ENCODE measurements around the gene ANKRD36C.
"Not testable (repeated sequence)": the region's sequence is repeated elsewhere in the genome, so short reads cannot be mapped to it uniquely, and the experiment has no call there.

The ANKRD36C gene

DNA sequence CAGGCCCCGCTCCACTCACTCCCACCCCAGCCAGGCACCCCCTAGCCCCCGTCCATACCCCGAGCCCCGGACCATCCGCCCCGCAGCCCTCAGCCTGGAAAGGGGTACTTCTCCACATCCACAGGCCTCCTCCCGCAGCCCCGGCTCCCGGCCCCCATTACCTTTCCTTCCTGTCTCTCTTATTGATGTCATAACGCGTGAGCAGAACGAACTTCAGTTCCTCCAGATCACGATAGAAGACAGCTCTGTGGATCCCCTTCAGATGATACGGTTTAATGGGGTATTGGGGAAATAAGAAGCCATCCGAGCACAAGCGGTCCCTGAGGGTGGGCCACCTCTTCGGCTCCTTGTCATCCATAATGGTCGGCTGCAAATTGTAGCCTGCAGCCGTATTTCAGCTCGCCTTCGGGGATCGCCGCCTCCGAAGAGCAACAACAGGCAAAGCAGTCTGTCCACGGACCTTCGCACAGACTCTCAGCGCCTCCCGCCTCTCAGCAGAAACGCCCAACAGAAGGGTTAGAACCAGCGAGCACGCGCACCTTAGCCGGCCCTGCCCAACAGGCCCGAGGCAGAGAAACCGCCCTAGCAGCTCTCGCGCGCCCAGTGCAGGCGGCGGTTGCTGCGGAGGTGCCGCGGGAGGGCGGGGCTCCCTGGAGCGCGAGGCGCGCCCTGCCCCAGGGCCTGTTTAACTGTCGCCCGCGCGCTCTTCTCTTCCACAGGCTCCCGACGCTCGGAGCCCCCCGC, at the start of gene ANKRD36C:
ANKRD36C (minus strand) TSS at position 474 of the 744 bp plus-strand sequence; CDS start at position 358, 116 bp downstream.
- DNase-seq, result not testable (repeated sequence)

DNA sequence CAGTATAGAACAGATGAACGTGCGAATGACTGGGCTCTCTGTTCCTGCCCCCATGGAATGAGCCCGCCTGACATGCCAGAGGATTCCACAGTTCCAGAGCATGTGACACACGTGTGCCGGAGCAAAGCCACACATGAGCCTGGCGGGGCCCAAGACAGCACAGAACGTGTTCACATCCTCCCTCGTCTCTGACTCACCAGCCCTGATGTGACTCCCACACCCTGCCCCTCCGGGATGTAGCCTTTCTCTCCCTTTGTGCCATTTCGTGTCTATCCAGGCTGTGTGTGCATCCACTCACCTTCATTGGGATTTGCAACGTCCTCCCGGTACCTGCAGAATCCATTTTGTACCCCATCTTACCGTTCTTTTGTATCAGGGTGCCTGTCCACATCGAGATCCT, 43.9 kb upstream of the ANKRD36C start:
- DNase-seq, result not testable (repeated sequence)

DNA sequence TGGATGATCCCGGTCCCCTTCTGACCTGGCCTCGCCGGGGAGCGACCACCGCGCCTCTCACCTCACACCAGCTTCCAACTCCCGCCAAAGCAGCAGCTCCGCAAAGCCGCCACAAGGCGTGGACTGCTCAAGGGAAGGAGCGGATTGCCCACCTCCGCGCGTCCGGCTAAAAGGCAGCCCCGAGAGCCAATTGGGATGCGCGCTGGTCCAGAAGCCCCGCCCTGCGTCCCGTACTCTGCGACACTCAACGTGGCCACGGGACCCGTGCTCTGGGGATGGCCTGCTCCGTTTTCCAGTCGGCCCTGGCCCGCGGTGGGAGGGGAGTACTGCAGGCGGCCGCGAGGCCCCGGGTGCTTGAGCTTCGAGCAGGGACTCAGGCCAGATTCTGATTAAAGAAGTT, 43.2 kb upstream of the ANKRD36C start, which contains the start of gene GPAT2:
GPAT2 (minus strand) TSS at position 125 of the 400 bp plus-strand sequence. CDS start 2,557 bp downstream, outside the sequence.
- DNase-seq, result not testable (repeated sequence)

DNA sequence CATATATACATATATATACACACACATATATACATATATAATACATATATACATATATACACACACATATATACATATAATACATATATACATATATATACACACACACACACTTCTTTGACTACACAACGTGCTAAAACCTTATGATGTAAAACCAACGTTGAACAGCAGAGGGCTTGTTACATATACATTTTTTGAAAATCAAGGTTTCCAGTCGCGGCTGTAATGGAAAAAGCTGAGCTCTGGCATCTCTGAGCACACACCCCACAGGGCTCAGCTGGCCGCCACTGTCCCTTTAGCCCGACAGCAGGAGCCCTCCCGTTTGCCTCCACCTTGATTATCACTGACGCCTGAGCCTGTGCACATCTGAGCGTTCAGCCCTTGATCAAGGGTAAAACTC, 42.4 kb upstream of the ANKRD36C start:
- not testable (repeated sequence) for DNase-seq

DNA sequence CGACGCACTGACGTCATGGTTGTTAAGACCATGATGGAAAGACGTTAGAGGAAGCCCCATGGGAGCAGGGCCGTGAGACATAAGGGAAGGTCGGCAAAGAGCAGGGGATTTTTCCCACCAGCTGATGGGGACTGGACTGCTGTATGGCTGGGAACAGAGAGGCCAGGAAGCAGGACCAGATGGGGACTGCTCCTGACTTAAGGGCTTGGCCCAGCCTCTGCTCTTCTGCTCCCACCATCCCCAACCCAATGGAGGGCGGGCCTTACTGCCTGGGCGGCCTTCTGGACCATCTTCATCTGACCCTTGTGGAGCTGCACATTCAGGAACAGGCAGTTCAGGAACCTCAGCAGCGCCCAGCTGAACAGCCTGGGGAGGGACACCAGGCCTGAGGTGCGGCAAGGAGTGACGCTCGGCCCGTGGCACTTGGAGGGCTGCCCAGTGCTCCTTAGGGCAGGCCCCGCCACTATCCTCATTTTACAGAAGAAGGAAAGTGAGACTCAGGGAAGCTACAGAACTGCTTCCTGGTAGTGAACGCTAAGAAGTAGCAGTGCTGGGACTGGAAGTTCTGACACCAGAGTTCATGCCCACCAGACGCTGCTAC, 36.2 kb upstream of the ANKRD36C start:
- DNase-seq, result not testable (repeated sequence)

DNA sequence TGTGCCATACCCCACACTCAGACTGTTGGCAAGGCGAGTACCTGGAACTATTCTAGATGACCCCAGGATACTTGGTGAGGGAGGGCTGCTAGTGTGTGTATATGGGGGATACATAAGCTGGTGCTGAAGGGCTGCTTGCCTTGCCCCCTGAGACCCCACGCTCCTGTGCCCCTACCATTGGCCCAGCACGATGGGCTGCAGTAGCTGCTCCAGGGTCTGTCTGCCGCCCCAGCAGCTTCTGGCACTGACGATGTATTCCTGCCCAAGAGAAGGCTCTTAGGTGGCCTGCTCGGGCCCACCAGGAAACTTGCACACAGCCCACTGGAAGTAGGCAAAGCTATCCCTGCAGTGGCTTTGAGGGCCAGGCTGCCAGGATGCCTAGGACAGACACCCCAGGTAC, 34.1 kb upstream of the ANKRD36C start:
- not testable (repeated sequence) for DNase-seq

DNA sequence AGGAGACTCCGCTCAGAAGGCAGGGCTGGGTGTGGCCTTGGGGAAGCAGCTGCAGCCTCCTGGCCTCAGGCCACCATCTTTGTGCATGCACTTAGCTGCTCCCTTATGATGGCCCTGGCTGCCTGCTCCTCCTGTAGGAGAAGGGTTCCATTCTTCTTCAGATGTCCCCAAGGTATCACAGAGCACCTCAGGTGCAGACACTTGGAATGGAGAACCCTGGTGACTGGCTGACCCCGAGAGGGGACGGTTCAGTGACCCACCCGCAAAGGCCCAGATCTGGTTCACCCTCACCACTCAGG, 33.5 kb upstream of the ANKRD36C start:
- DNase-seq, result no peak

DNA sequence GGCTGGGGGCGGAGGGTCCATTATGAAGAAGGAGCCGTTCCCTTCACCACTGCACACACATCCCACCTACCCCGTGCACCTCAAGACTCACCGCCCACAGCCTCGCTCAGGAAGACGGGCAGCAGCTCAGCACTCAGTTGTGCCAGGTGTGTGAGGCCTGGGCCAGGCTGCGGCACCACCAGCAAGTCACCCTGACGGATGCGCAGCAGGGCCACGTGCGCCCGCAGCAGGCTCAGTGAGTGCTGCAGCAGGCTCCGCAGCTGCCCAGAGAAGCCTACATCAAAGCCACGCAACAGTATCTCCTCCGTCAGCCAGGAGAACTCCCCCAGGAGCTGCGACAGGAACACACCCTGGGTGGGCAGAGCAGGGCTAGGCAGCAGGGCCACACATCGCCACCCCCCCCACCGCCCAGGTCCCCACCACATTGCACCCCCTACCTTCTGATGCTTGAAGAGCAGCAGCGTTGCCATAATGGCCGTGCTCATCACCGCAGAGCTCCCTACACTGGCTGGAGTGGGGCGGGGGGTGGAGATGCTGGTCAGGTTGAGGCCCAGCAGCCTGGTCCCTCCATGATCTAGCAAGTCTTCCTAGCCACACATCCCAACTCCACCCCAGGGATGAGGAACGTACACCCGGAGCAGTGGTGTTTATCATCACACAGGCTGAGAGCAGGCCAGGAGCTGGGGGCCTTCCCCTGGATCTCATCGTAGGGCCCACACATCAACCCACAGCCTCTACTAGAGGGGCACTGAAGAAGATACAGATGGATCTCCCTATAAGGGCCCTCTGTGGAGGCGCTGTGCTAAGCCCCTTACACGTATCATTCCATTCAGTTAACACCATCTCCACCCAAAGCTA, 32.9 kb upstream of the ANKRD36C start:
- no peak for DNase-seq

DNA sequence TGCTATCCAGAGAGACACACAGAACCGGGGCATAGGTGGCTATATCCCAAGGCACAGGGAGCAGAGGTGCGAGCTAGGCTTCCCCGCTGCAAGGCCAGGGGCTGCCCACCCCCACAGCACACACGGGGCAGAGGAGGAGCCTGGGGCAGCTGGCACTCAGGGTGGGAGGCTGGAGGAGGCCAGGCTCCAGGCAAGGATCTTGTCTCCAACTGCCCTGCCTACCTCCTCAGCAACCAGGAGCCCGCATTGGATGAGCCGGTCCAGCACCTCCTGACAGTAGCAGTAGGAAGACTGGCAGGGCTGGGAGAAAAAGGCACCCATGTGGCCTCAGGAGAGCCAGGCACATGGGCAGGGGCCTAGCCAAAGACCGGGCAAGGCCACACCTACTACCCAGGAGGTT, 32.1 kb upstream of the ANKRD36C start:
- not testable (repeated sequence) for DNase-seq

DNA sequence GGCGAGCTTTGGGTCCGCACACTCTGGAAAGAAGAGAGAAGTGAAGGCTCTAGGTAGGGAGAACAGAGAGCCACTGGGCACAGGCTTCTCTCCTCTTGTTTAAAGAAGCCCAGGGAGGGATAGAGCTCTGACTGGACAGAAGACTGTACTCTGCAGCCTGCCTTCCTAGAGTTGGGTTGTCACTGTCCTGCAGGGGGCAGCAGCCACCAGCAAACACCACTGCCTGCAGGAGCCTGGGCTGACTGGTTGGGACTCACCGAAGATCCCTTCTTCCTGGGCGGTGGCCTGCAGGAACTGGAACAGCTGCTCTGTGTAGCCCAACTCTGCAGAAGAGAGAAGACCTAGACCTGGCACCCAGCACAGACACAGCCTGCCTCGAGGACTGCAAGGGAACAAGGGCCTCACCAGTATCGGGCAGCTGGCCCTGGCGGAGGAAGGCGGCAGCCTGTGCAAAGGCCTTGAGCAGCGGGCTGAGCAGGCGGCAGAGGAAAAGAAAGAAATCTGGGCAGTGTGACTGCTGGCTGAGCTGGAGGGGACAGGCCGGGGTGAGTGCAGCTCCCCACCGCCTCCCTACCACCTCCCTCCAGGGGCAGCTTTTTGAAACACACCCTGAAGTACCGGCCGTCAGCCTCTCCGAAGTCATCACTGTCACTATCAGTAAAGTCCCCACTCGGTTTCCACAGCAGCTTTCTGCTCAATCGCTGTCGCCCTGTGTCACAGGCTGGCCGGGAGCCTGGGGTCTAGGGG, 31.2 kb upstream of the ANKRD36C start:
- DNase-seq, result peak; percentile 40

DNA sequence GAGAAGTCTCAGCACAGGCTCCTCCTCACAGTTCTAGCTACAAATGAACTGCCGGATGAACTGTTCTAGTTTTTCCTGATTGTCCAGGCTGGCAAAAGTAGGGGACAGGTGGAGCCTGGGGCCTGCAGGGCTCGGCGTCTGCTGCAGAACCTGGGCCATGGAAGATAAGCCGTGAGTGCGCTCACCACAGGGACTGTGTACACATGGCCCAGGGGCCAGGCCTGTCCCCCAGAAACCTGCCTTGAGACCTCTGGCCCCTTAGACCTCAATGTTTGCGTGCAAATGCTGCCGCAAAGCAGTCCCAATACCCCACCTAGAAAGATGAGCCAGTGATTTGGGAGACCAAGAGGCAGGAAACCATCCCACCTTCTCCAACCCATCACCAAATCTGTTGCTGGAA, 30.5 kb upstream of the ANKRD36C start:
- not testable (repeated sequence) for DNase-seq

DNA sequence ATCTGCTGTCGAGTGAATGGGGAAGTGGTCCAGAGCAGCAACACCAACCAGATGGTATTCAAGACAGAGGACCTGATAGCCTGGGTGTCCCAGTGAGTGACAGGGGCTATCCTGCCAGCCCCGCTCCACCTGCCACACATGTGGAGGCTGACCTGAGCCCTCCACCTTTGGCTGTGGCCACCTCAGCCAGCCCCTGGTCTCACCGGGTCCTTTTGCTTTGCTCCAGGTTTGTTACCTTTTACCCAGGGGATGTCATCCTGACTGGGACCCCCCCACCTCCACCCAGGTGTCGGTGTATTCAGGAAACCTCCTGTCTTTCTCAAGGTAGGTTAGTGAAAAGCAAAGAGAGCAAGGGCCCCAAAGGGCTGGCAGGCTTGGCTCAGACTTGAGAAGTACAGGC, 29.5 kb upstream of the ANKRD36C start:
- not testable (repeated sequence) for DNase-seq

DNA sequence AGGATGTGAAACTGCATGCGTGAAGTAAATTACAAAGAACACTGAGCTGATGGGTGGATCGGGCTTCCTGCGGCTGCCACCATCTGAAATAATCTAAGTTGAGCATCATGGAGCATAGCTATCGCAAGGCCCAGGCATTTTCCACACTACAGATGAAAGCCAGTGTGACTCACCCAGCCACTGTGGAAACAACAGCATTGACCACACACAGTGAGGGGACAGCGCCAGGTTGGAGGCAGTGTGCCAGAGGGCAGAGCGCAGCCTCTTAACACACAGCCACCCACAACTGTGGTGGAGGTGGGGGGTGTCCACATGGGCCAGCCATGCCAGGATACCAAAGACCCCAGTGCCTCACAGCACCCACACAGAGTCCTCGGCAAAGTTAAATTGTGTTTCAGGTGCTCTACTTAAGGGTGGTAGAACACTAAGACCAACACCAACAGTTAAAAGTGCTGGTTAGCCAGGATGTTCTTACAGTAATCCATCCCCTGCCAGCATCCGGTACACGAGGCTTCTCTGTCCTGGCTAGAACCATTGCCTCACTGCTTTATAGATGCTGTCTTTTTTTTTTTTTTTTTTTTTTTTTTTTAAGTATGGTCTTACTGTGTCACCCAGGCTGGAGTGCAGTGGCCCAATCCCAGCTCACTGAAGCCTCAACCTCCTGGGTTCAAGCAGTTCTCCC, 28.4 kb upstream of the ANKRD36C start:
- DNase-seq, result not testable (repeated sequence)

DNA sequence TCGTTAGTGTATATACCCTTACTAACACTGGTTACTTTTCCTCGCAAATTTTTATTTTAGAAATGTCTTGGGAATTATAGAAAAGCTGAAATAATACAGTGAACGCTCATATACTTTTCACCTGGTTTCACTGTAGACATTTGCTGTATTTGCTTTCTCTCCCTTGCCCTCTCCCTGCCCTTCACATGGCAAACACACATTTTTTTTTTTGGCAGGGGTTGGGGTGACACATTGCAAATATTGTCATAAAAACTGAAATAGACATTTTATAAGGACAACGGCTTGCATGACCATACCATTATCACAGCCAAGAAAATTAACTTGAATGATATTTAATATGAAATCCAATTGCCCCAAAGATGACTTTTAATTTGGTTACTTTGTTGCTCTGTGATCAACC, 24.7 kb upstream of the ANKRD36C start:
- DNase-seq, result not testable (repeated sequence)

DNA sequence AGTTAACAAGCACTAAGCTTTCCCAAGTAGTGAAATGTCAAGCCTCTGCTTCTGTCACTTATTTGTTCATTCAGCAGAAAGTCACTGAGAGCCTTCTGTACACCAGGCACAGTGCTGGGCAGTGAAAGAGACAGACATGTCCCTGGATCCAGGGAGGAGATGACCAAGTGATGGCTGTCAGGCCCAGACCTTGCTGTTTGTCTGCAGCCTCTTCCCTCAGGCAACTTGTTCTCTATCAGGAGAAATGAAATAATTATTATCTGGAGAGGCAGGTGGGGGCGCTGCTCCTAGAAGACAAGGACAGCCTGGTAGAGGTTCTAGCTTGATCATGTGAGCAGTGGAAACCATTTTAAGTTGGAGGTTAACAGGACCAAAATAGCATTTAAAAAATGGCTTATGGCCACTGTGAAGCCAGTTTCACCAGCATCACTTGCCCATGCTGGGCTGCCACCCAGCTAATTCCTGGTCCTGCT, 21.2 kb upstream of the ANKRD36C start:
- DNase-seq, result not testable (repeated sequence)

DNA sequence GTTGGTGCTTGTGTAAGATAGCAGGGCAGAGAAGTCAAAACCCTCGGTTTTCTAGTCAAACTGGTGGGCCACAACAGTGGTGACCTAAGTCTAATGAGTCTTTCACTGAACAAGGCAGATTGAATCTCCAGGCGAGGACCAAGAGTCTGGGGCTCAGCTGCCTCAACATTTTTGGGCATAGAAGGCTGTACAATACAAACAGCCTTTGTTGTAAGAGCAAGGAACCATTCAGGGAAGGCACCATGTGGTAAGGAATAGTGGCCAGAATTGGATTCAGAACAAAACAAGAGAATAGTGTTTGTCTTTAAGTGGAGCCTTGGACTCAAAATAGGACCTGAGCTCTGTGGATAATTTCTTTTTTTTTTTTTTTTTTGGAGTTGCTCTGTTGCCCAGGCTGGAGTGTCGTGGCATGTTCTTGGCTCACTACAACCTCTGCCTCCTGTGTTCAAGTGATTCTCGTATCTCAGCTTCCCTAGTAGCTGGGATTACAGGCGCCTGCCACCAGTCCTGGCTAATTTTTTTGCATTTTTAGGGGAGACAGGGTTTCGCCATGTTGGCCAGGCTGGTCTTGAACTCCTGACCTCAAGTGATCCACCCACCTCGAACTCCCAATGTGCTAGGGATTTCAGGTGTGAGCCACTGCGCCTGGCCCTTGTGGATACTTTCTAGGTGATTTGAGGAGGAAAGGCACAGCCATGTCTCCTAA, 20.6 kb upstream of the ANKRD36C start:
- DNase-seq, result not testable (repeated sequence)

DNA sequence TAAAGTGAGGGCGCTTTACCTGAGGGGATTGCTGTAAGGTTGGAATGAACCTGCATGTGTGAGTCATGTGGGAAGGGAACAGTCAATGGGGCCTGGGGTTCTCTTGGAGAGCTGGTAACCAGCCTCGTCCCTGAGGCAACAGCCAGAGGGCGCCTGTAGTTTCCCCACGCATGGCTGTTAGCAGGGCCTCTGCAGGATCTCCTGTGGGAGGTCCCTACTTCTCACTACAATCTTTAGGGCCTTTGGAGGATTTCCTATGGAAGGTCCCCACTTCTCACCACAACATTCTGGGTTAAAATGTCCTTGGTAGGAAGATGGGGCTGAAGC, 19.5 kb upstream of the ANKRD36C start:
- DNase-seq, result not testable (repeated sequence)

DNA sequence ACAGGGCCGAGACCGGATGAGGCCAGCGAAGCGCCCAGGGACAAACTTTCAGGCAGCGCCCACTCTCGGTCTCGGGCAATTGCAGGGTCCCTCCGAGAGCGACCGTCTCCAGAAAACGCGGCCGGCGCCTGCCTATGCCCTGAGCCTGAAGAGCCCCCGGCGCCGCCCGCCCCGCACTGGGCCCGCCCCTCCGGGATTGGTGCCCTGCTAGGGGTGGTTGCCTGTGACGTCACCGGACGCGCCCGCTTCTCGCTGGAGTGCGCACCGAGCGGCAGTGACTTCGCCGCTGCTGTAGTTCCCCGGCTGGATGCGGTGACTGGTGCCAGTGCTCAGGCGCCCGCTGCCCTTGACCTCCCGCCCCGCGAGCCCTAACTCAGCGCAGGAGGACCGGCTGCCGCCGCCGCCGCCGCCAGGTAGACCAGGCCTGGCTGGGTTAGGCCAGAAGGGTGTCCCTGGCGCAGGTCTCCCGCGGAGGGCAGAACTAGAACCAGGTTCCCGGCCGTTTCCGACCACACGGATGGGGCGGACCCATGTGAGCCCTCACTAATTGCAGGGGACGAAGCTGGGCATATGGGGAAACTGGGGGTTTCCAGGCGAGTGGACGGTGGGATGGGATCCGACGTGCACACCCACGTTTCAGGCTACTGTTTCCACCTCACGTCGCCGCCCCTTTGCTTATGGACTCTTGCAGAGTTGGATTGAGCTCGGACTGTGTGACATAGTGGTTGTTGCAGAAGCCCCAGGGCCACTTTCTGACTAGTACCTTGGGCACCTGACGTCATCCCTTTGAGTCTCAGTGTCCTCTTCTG, 18.9 kb upstream of the ANKRD36C start:
- DNase-seq, result peak; percentile 94

DNA sequence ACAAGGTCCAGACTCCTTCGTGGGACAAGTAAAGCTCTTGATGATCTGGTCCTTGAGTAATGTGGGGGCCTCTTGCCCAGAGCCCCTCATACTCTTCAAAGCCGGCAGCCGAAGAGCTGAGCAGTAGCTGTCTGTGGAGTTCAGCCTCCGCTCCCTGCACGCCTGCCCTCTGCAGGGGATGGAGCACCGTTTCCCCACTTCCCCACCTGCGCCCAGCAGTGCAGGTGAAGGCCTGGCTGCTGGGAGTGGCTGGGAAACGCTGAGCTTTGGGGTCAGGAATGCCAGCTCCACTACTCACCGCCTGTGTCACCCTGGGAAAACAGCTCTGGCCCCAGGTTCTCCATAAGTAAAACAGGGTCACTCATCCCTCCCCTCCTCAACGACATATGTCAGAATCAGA, 18.2 kb upstream of the ANKRD36C start:
- not testable (repeated sequence) for DNase-seq

DNA sequence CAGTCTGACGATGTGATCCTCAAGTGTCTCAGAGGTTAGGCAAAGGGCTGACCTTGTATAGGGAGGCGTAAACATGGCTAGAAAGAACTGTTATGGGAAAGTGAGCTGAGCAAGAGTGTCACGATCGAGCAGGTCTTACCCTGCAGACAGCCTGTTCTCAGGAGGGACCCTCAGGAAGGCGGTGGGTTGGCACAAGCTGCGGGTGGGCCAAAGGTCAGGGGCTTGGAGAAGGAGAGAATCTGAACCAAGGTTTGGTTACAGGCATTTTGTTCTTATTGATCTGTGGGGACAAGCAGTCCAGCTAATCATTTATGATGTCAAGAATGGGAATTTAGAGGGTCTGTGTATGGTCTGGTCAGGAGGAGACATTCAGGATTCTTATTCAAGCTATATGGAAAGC, 16.4 kb upstream of the ANKRD36C start:
- not testable (repeated sequence) for DNase-seq

DNA sequence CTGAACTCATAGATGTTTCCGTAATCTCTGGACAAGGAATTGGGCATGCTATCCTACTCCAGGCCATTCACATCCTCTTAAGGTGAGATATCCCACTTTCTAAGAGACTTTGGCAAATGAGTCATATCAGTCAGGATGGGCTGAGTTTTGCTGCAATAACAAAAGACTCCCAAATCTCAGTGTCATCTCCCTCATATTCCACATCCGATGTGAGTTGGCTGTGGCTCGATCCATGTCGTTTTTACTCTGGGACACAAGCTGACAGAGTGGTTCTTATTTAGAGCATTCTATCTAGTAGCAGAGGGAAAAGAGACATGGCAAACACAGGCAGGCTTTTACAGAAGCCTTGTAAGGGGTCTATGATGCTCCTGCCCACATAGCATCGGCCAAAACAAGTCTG, 14.6 kb upstream of the ANKRD36C start:
- not testable (repeated sequence) for DNase-seq

Data from activated CD4-positive, alpha-beta T cell treated with anti-CD3 and anti-CD28 coated beads for 1 hour (primary cell).